SJCRH30 (cell line): Measurements from ENCODE around the gene IL16. TPM values are rescaled to one million over a fixed set of nuclear protein-coding genes. Genes with fewer than 3 reads are reported as not detected.

Experiments
- DNase-seq, 2 experiments: peaks; one replicate each; pipeline ENCODE4 v3.0.0-alpha.2; 2015 to 2020
- H3K27ac ChIP-seq: fragments of 250-450 bp; sonication (Bioruptor Pico); 2 replicates; pipeline ENCODE4 v1.5.1; 2020; ENCODE audit warnings: mild to moderate bottlenecking, moderate library complexity
- H3K27me3 ChIP-seq: fragments of 250-450 bp; sonication (Bioruptor Pico); 2 replicates; pipeline ENCODE4 v1.5.1; 2020; ENCODE audit warnings: mild to moderate bottlenecking, moderate library complexity
- H3K36me3 ChIP-seq: fragments of 250-450 bp; sonication (Bioruptor Pico); 2 replicates; pipeline ENCODE4 v1.5.1; 2020; ENCODE audit warnings: mild to moderate bottlenecking, moderate library complexity
- H3K4me1 ChIP-seq: fragments of 250-450 bp; sonication (Bioruptor Pico); 2 replicates; pipeline ENCODE4 v1.5.1; 2020; ENCODE audit warnings: mild to moderate bottlenecking, moderate library complexity
- H3K4me3 ChIP-seq: fragments of 250-450 bp; sonication (Bioruptor Pico); 2 replicates; pipeline ENCODE4 v1.5.1; 2020; ENCODE audit warnings: mild to moderate bottlenecking, moderate library complexity
- H3K9me3 ChIP-seq: fragments of 250-450 bp; sonication (Bioruptor Pico); replicated peaks from 2 replicates; pipeline ENCODE4 v1.5.1; 2020; ENCODE audit warnings: mild to moderate bottlenecking, moderate library complexity
- total RNA-seq: library from RNA; depleted of rRNA; stranded (reverse); fragments of >200 nt; shearing (Covaris generic); gene quantifications from 2 replicates; pipeline ENCODE4 v1.2.3, GENCODE V29; 2014

Gene IL16
- total RNA-seq, 1 experiment from 2014 or later = 0.18 TPM

- no peak overlapping the region for H3K27ac ChIP-seq
- H3K27me3 ChIP-seq = no peaks in the 10 kb centered on the region
- H3K36me3 ChIP-seq = no peaks in the 10 kb centered on the region
- no peak for DNase-seq
- peaks cover 4% of the 10 kb centered on the region; the same call in 1 of the 2 replicates for H3K9me3 ChIP-seq
- H3K4me3 ChIP-seq = no peak overlapping the region
- H3K4me1 ChIP-seq = no peaks in the 10 kb centered on the region
Measured at GRCh38 chr15:81211376-81211775, 14.7 kb downstream of the IL16 start.

GRCh38 chr15:81213982-81214381 lies 17.3 kb downstream of the IL16 start:
- H3K9me3 ChIP-seq = peaks cover 4% of the 10 kb centered on the region; the same call in 1 of the 2 replicates
- H3K4me3 ChIP-seq = no peak overlapping the region
- no peaks in the 10 kb centered on the region for H3K36me3 ChIP-seq
- no peak for DNase-seq
- no peaks in the 10 kb centered on the region; the same call in 1 of the 2 replicates for H3K27me3 ChIP-seq
- no peak overlapping the region for H3K27ac ChIP-seq
- H3K4me1 ChIP-seq = no peaks in the 10 kb centered on the region

GRCh38 chr15:81215531-81215930 lies 18.9 kb downstream of the IL16 start:
- no peak overlapping the region for H3K4me3 ChIP-seq
- no peaks in the 10 kb centered on the region; the same call in 1 of the 2 replicates for H3K27me3 ChIP-seq
- H3K9me3 ChIP-seq = peaks cover 4% of the 10 kb centered on the region; the same call in 1 of the 2 replicates
- no peaks in the 10 kb centered on the region for H3K36me3 ChIP-seq
- H3K4me1 ChIP-seq = no peaks in the 10 kb centered on the region
- DNase-seq = no peak
- no peak overlapping the region for H3K27ac ChIP-seq

GRCh38 chr15:81215983-81216382 lies 19.3 kb downstream of the IL16 start:
- no peak for DNase-seq
- Histone ChIP-seq H3K36me3 (no peaks in the 10 kb centered on the region), H3K27me3 (no peaks in the 10 kb centered on the region; the same call in 1 of the 2 replicates), H3K4me3 (no peak overlapping the region), H3K4me1 (no peaks in the 10 kb centered on the region), H3K9me3 (peaks cover 4% of the 10 kb centered on the region; the same call in 1 of the 2 replicates), H3K27ac (no peak overlapping the region)

- no peak overlapping the region for H3K4me3 ChIP-seq
- H3K9me3 ChIP-seq = peaks cover 4% of the 10 kb centered on the region; the same call in 1 of the 2 replicates
- DNase-seq = no peak
- no peaks in the 10 kb centered on the region for H3K36me3 ChIP-seq
- no peaks in the 10 kb centered on the region for H3K4me1 ChIP-seq
- H3K27ac ChIP-seq = no peak overlapping the region
- H3K27me3 ChIP-seq = no peaks in the 10 kb centered on the region; the same call in 1 of the 2 replicates
Measured at GRCh38 chr15:81216422-81216821, 19.7 kb downstream of the IL16 start.

GRCh38 chr15:81221449-81221848 lies 24.8 kb downstream of the IL16 start:
- DNase-seq = no peak
- Histone ChIP-seq H3K9me3 (no peaks in the 10 kb centered on the region), H3K4me3 (no peak overlapping the region), H3K4me1 (no peaks in the 10 kb centered on the region), H3K27me3 (no peaks in the 10 kb centered on the region; the same call in 1 of the 2 replicates), H3K27ac (no peak overlapping the region), H3K36me3 (no peaks in the 10 kb centered on the region)

GRCh38 chr15:81222007-81222406 lies 25.3 kb downstream of the IL16 start:
- no peaks in the 10 kb centered on the region for H3K4me1 ChIP-seq
- H3K9me3 ChIP-seq = no peaks in the 10 kb centered on the region
- no peaks in the 10 kb centered on the region for H3K36me3 ChIP-seq
- H3K27me3 ChIP-seq = no peaks in the 10 kb centered on the region; the same call in 1 of the 2 replicates
- H3K27ac ChIP-seq = no peak overlapping the region
- DNase-seq = no peak
- no peak overlapping the region for H3K4me3 ChIP-seq

- no peaks in the 10 kb centered on the region for H3K9me3 ChIP-seq
- H3K27me3 ChIP-seq = no peaks in the 10 kb centered on the region; the same call in 1 of the 2 replicates
- no peak overlapping the region for H3K4me3 ChIP-seq
- H3K36me3 ChIP-seq = no peaks in the 10 kb centered on the region
- no peak overlapping the region for H3K27ac ChIP-seq
- DNase-seq = no peak
- H3K4me1 ChIP-seq = no peaks in the 10 kb centered on the region
Measured at GRCh38 chr15:81223346-81223971, 26.8 kb downstream of the IL16 start.

- no peaks in the 10 kb centered on the region for H3K4me1 ChIP-seq
- DNase-seq = no peak
- H3K36me3 ChIP-seq = no peaks in the 10 kb centered on the region
- H3K27me3 ChIP-seq = no peaks in the 10 kb centered on the region
- no peak overlapping the region for H3K4me3 ChIP-seq
- H3K9me3 ChIP-seq = no peaks in the 10 kb centered on the region
- H3K27ac ChIP-seq = no peak overlapping the region
Measured at GRCh38 chr15:81224232-81224631, 27.6 kb downstream of the IL16 start.

GRCh38 chr15:81225161-81225671 lies 28.5 kb downstream of the IL16 start:
- H3K4me1 ChIP-seq = no peaks in the 10 kb centered on the region
- no peaks in the 10 kb centered on the region for H3K27me3 ChIP-seq
- no peak overlapping the region for H3K27ac ChIP-seq
- no peak for DNase-seq
- H3K36me3 ChIP-seq = no peaks in the 10 kb centered on the region
- no peaks in the 10 kb centered on the region for H3K9me3 ChIP-seq
- H3K4me3 ChIP-seq = no peak overlapping the region

GRCh38 chr15:81227716-81228115 lies 31.0 kb downstream of the IL16 start:
- Histone ChIP-seq H3K36me3 (no peaks in the 10 kb centered on the region), H3K27ac (no peak overlapping the region), H3K9me3 (no peaks in the 10 kb centered on the region), H3K4me3 (no peak overlapping the region), H3K27me3 (no peaks in the 10 kb centered on the region), H3K4me1 (no peaks in the 10 kb centered on the region)
- DNase-seq = no peak

GRCh38 chr15:81229586-81229985 lies 32.9 kb downstream of the IL16 start:
- no peak for DNase-seq
- H3K27ac ChIP-seq = no peak overlapping the region
- no peaks in the 10 kb centered on the region for H3K9me3 ChIP-seq
- H3K4me1 ChIP-seq = peaks cover under 1% of the 10 kb centered on the region; the same call in 1 of the 2 replicates
- H3K4me3 ChIP-seq = no peak overlapping the region
- no peaks in the 10 kb centered on the region for H3K27me3 ChIP-seq
- H3K36me3 ChIP-seq = no peaks in the 10 kb centered on the region

GRCh38 chr15:81235276-81236123 lies 38.8 kb downstream of the IL16 start:
- no peaks in the 10 kb centered on the region for H3K27me3 ChIP-seq
- peaks cover 16% of the 10 kb centered on the region for H3K4me1 ChIP-seq
- DNase-seq = peak; percentile 88 to 95
- H3K27ac ChIP-seq = peak overlapping the region; percentile 90
- H3K9me3 ChIP-seq = no peaks in the 10 kb centered on the region
- H3K4me3 ChIP-seq = peak overlapping the region; percentile 16
- no peaks in the 10 kb centered on the region for H3K36me3 ChIP-seq

GRCh38 chr15:81239190-81239589 lies 42.5 kb downstream of the IL16 start:
- no peak for DNase-seq

GRCh38 chr15:81242778-81243177 lies 46.1 kb downstream of the IL16 start:
- Histone ChIP-seq H3K27me3 (no peaks in the 10 kb centered on the region), H3K9me3 (no peaks in the 10 kb centered on the region; the same call in 1 of the 2 replicates), H3K27ac (no peak overlapping the region), H3K4me1 (no peaks in the 10 kb centered on the region), H3K4me3 (no peak overlapping the region), H3K36me3 (no peaks in the 10 kb centered on the region)
- DNase-seq = no peak

More at GRCh38 chr15:81239190-81239589, 42.5 kb downstream of the IL16 start:
- H3K36me3 ChIP-seq = no peaks in the 10 kb centered on the region
- no peak overlapping the region for H3K27ac ChIP-seq
- peaks cover 16% of the 10 kb centered on the region for H3K4me1 ChIP-seq
- H3K4me3 ChIP-seq = no peak overlapping the region
- no peaks in the 10 kb centered on the region; the same call in 1 of the 2 replicates for H3K9me3 ChIP-seq
- H3K27me3 ChIP-seq = no peaks in the 10 kb centered on the region
